ENCODE data around the gene HDHD3.

- no peak for TF ChIP-seq CTCF (IDR thresholded peaks at IDR 0.05; ENCODE audit: low read length)
- TF ChIP-seq EZH2 (optimal IDR thresholded peaks at IDR 0.05; ENCODE audit: low read depth, low read length) = no peak
- no peak for TF ChIP-seq EZH2phosphoT487 (IDR thresholded peaks at IDR 0.05; ENCODE audit: low read length)
Observed at GRCh38 chr9:113389451-113389850, 12.7 kb upstream of the HDHD3 start.

Data from MM.1S (cell line).